GM21619 (cell line): Measurements from ENCODE around the gene MFRP.

Experiments used
- ATAC-seq: cut with Tn5 transposase; IDR thresholded peaks from one replicate; pipeline ENCODE4 v1.9.1; 2021; ENCODE audit not compliant: unreplicated experiment

Gene MFRP

GRCh38 chr11:119319136-119319699 lies 27.3 kb downstream of the MFRP start:
- ATAC-seq: no peak

GRCh38 chr11:119318240-119319135 lies 28.0 kb downstream of the MFRP start:
- no peak for ATAC-seq

- no peak for ATAC-seq
Measured at GRCh38 chr11:119317592-119318239, 28.8 kb downstream of the MFRP start.

GRCh38 chr11:119316729-119317591 lies 29.5 kb downstream of the MFRP start, which contains the start of gene MCAM:
MCAM (minus strand) TSS chr11:119317130; CDS start chr11:119317101, 29 bp downstream.
- ATAC-seq: no peak

GRCh38 chr11:119316016-119316728 lies 30.3 kb downstream of the MFRP start:
- ATAC-seq: no peak

GRCh38 chr11:119315131-119316015 lies 31.1 kb downstream of the MFRP start:
- no peak for ATAC-seq

GRCh38 chr11:119314726-119315125 lies 31.8 kb downstream of the MFRP start:
- ATAC-seq: no peak

GRCh38 chr11:119310682-119311052 lies 35.8 kb downstream of the MFRP start:
- ATAC-seq: no peak

- ATAC-seq: no peak
Measured at GRCh38 chr11:119309953-119310681, 36.4 kb downstream of the MFRP start.

GRCh38 chr11:119309411-119309810 lies 37.1 kb downstream of the MFRP start:
- no peak for ATAC-seq

GRCh38 chr11:119307974-119308373 lies 38.5 kb downstream of the MFRP start:
- no peak for ATAC-seq

GRCh38 chr11:119307219-119307618 lies 39.3 kb downstream of the MFRP start:
- ATAC-seq: no peak

GRCh38 chr11:119306373-119306890 lies 40.1 kb downstream of the MFRP start:
- ATAC-seq: no peak

- no peak for ATAC-seq
Measured at GRCh38 chr11:119305556-119306372, 40.7 kb downstream of the MFRP start.

GRCh38 chr11:119303227-119303718 lies 43.2 kb downstream of the MFRP start:
- ATAC-seq: no peak

GRCh38 chr11:119300198-119300964 lies 46.1 kb downstream of the MFRP start:
- ATAC-seq: no peak

- no peak for ATAC-seq
Measured at GRCh38 chr11:119299416-119299815, 47.1 kb downstream of the MFRP start.
